Breast epithelium (tissue), 3 donors: ENCODE data around the gene NCAM2.

Experiments used
- POLR2A ChIP-seq: fragments of 450-650 bp; IDR thresholded peaks from one replicate; pipeline ENCODE4 v1.6.1; 2016; ENCODE audit warnings: antibody characterized with exemption, mild to moderate bottlenecking, moderate library complexity
- POLR2AphosphoS5 ChIP-seq, 3 donors: sonication (generic); formaldehyde crosslinking; IDR thresholded peaks; one replicate each; pipeline ENCODE4 v1.6.1; 2017; ENCODE audit warnings: antibody characterized with exemption in 3 of 3

DNA sequence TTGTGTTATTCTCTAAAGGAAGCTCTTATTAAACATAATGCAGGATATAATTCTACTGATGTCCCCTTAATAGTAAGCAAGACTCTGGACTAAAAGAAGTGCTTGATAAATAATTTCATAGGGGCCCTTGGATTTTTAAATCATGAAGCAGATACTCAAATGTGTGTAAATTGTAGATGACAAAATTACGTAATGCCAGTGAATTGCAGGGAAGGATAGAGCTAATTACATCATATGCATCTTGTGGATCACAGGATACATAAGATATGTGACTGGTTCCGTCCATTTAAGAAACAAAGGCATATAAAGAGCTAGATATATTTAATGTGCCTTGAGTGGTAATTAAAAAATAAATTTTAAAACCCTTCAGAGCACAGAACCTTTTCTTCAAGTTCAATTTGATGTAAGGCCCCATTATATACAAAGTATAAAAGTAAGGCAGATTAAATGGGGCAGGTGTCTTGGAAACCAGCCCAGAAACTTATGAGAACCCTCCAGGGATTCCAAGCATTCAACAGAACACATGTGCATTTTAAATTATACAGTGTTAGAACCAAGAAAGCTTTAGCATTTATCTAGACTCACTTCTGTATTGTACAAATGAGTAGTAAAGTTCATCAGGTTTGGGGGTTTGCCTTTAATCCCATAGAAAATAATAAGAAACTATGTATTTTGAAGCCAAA is 190.4 kb downstream of the NCAM2 start:
- TF ChIP-seq POLR2AphosphoS5 (IDR thresholded peaks at IDR 0.05) (no peak), POLR2A (no peak)
